GM18499 (cell line): Measurements from ENCODE around the gene TMEM255B.
"Not testable (repeated sequence)": the region's sequence is repeated elsewhere in the genome, so short reads cannot be mapped to it uniquely, and the experiment has no call there.

Experiments
- ATAC-seq: cut with Tn5 transposase; IDR thresholded peaks from one replicate; pipeline ENCODE4 v1.9.1; 2021; ENCODE audit warnings: moderate number of reproducible peaks; ENCODE audit not compliant: insufficient read depth, unreplicated experiment

TMEM255B gene

GRCh38 chr13:113813749-113814434, 54.9 kb downstream of the TMEM255B start:
- ATAC-seq: no peak

GRCh38 chr13:113814435-113814821, 55.4 kb downstream of the TMEM255B start:
- no peak for ATAC-seq

- no peak for ATAC-seq
Observed at GRCh38 chr13:113815151-113816058, 56.4 kb downstream of the TMEM255B start.

- ATAC-seq: no peak
Observed at GRCh38 chr13:113816254-113816929, 57.4 kb downstream of the TMEM255B start.

- ATAC-seq: no peak
Observed at GRCh38 chr13:113816946-113817859, 58.2 kb downstream of the TMEM255B start.

- no peak for ATAC-seq
Observed at GRCh38 chr13:113817860-113818691, 59.0 kb downstream of the TMEM255B start.

GRCh38 chr13:113818700-113819295, 59.8 kb downstream of the TMEM255B start:
- ATAC-seq: no peak

GRCh38 chr13:113819341-113819730, 60.3 kb downstream of the TMEM255B start:
- ATAC-seq: no peak

GRCh38 chr13:113819731-113820715, 61.0 kb downstream of the TMEM255B start:
- ATAC-seq: no peak

- ATAC-seq: no peak
Observed at GRCh38 chr13:113820813-113821651, 62.0 kb downstream of the TMEM255B start.

GRCh38 chr13:113821847-113822246, 62.8 kb downstream of the TMEM255B start:
- no peak for ATAC-seq

- no peak for ATAC-seq
Observed at GRCh38 chr13:113822266-113822665, 63.2 kb downstream of the TMEM255B start.

GRCh38 chr13:113822956-113823744, 64.1 kb downstream of the TMEM255B start:
- no peak for ATAC-seq

- no peak for ATAC-seq
Observed at GRCh38 chr13:113823771-113824170, 64.7 kb downstream of the TMEM255B start.

- ATAC-seq: no peak
Observed at GRCh38 chr13:113825841-113826240, 66.8 kb downstream of the TMEM255B start.

- ATAC-seq: not testable (repeated sequence)
Observed at GRCh38 chr13:113826446-113826845, 67.4 kb downstream of the TMEM255B start.
